ENCODE results near the gene UGDH.

Gene UGDH

GRCh38 chr4:39456946-39457763, 70.1 kb downstream of the UGDH start:
- Histone ChIP-seq H3F3A (ENCODE audit: low read depth) (no peaks in the 10 kb centered on the region; the same call in 1 of the 2 replicates), H3K9me3 (ENCODE audit: insufficient read depth, low read depth, low read length) (no peaks in the 10 kb centered on the region), H3K4me1 (ENCODE audit: insufficient read depth, low read length, poor library complexity, severe bottlenecking) (peaks cover 28% of the 10 kb centered on the region), H2AFZ (ENCODE audit: low read length) (no peak overlapping the region), H3K27me3 (ENCODE audit: insufficient read depth, low read length, poor library complexity, severe bottlenecking) (peaks cover 9% of the 10 kb centered on the region), H3K36me3 (ENCODE audit: insufficient read depth, low read length) (peaks cover 50% of the 10 kb centered on the region), H3K4me3 (ENCODE audit: low read length, poor library complexity, severe bottlenecking) (peak overlapping the region; percentile 88), H4K20me1 (ENCODE audit: insufficient read depth, low read length, poor library complexity, severe bottlenecking) (peaks cover 64% of the 10 kb centered on the region), H3K4me2 (ENCODE audit: low read depth, low read length, poor library complexity, severe bottlenecking) (peak overlapping the region; percentile 100), H3K9ac (ENCODE audit: low read depth, low read length, poor library complexity, severe bottlenecking) (peak overlapping the region; percentile 95), H3K79me2 (ENCODE audit: insufficient read depth, low read length) (peaks cover 85% of the 10 kb centered on the region), H3K9me2 (replicated peaks; ENCODE audit: low read depth, low read length) (no peaks in the 10 kb centered on the region)
- TF ChIP-seq CTCF (conservative IDR thresholded peaks at IDR 0.05; ENCODE audit: low read length) (no peak), EZH2phosphoT487 (IDR thresholded peaks at IDR 0.05; ENCODE audit: borderline replicate concordance) (no peak)

DNA sequence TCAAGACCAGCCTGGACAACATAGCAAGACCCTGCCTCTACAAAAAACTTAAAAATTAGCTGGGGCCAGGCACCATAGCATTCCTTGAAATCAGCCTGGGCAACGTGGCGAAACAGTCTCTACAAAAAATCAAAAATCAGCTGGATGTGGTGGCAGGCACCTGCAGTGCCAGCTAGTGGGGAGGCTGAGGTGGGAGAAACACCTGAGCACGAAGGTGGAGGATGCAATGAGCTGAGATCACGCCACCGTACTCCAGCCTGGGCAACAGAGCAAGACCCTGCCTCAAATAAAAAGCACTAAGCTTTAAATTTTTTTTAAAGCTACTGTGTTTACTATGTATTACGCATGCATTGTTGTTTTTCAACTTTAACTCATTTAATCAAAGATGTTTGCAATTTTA, 71.8 kb downstream of the UGDH start:
- Histone ChIP-seq H3K79me2 (ENCODE audit: insufficient read depth, low read length) (peaks cover 76% of the 10 kb centered on the region), H3K9me3 (ENCODE audit: insufficient read depth, low read depth, low read length) (no peaks in the 10 kb centered on the region), H4K20me1 (ENCODE audit: insufficient read depth, low read length, poor library complexity, severe bottlenecking) (peaks cover 66% of the 10 kb centered on the region), H3K9me2 (replicated peaks; ENCODE audit: low read depth, low read length) (no peaks in the 10 kb centered on the region), H3K4me1 (ENCODE audit: insufficient read depth, low read length, poor library complexity, severe bottlenecking) (peaks cover 28% of the 10 kb centered on the region), H3K4me3 (ENCODE audit: low read length, poor library complexity, severe bottlenecking) (peak overlapping the region; percentile 88), H3K4me2 (ENCODE audit: low read depth, low read length, poor library complexity, severe bottlenecking) (peak overlapping the region; percentile 100), H2AFZ (ENCODE audit: low read length) (no peak overlapping the region), H3K36me3 (ENCODE audit: insufficient read depth, low read length) (peaks cover 60% of the 10 kb centered on the region), H3K9ac (ENCODE audit: low read depth, low read length, poor library complexity, severe bottlenecking) (peak overlapping the region; percentile 95), H3K27me3 (ENCODE audit: insufficient read depth, low read length, poor library complexity, severe bottlenecking) (peaks cover 9% of the 10 kb centered on the region), H3F3A (ENCODE audit: low read depth) (no peaks in the 10 kb centered on the region; the same call in 1 of the 2 replicates)
- TF ChIP-seq CTCF (conservative IDR thresholded peaks at IDR 0.05; ENCODE audit: low read length) (no peak), EZH2phosphoT487 (IDR thresholded peaks at IDR 0.05; ENCODE audit: borderline replicate concordance) (no peak)

DNA sequence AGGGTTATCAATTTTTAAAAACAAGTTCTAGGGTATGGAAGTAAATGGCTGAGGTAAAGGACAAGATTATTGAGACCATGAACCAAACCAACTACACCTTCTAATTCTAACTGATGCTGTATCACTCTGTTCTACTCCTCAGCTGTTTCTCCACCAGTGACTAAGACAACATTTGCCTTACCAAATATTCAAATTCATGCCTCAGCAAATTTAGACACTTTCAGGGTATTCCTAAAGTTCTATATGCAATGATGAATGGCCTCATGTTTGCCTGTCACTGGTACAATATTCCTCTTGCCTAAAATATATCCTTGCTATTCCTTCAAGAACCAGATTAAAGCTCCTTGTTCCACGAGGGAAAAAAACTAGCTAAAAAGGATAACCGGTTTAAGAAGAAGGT, 73.5 kb downstream of the UGDH start:
- no peak overlapping the region for H2AFZ ChIP-seq (ENCODE audit: low read length)
- H3F3A ChIP-seq (ENCODE audit: low read depth): peaks cover 4% of the 10 kb centered on the region; the same call in 1 of the 2 replicates
- H3K4me3 ChIP-seq (ENCODE audit: low read length, poor library complexity, severe bottlenecking): no peak overlapping the region
- H3K27me3 ChIP-seq (ENCODE audit: insufficient read depth, low read length, poor library complexity, severe bottlenecking): peaks cover 8% of the 10 kb centered on the region
- H3K79me2 ChIP-seq (ENCODE audit: insufficient read depth, low read length): peaks cover 63% of the 10 kb centered on the region
- peaks cover 60% of the 10 kb centered on the region for H3K36me3 ChIP-seq (ENCODE audit: insufficient read depth, low read length)
- no peaks in the 10 kb centered on the region for H3K9me3 ChIP-seq (ENCODE audit: insufficient read depth, low read depth, low read length)
- H3K9me2 ChIP-seq (replicated peaks; ENCODE audit: low read depth, low read length): no peaks in the 10 kb centered on the region
- peaks cover 66% of the 10 kb centered on the region for H4K20me1 ChIP-seq (ENCODE audit: insufficient read depth, low read length, poor library complexity, severe bottlenecking)
- peaks cover 28% of the 10 kb centered on the region for H3K4me1 ChIP-seq (ENCODE audit: insufficient read depth, low read length, poor library complexity, severe bottlenecking)
- H3K9ac ChIP-seq (ENCODE audit: low read depth, low read length, poor library complexity, severe bottlenecking): no peak overlapping the region
- no peak overlapping the region for H3K4me2 ChIP-seq (ENCODE audit: low read depth, low read length, poor library complexity, severe bottlenecking)
- TF ChIP-seq EZH2phosphoT487 (IDR thresholded peaks at IDR 0.05; ENCODE audit: borderline replicate concordance) (no peak), CTCF (conservative IDR thresholded peaks at IDR 0.05; ENCODE audit: low read length) (no peak)
